Glutamatergic neuron (in vitro differentiated cells): Measurements from ENCODE around the gene RASEF. TPM values are rescaled to one million over a fixed set of nuclear protein-coding genes. Genes with fewer than 3 reads are reported as not detected.

Experiments used
- DNase-seq: peaks from one replicate; pipeline ENCODE4 v3.0.0; 2022
- H3K27ac Mint-ChIP-seq: one replicate; pipeline ENCODE4 v1.8.0; 2020; ENCODE audit warnings: mild to moderate bottlenecking, mixed read lengths, inconsistent platforms; ENCODE audit not compliant: unreplicated experiment
- H3K27me3 Mint-ChIP-seq: one replicate; pipeline ENCODE4 v1.8.0; 2020; ENCODE audit warnings: mild to moderate bottlenecking, moderate library complexity, mixed read lengths, inconsistent platforms; ENCODE audit not compliant: unreplicated experiment
- H3K36me3 Mint-ChIP-seq: one replicate; pipeline ENCODE4 v1.8.0; 2020; ENCODE audit warnings: mild to moderate bottlenecking, mixed read lengths, inconsistent platforms; ENCODE audit not compliant: unreplicated experiment
- H3K4me1 Mint-ChIP-seq: one replicate; pipeline ENCODE4 v1.8.0; 2020; ENCODE audit warnings: mild to moderate bottlenecking, low read depth, mixed read lengths, inconsistent platforms; ENCODE audit not compliant: unreplicated experiment
- H3K4me3 Mint-ChIP-seq: one replicate; pipeline ENCODE4 v1.8.0; 2020; ENCODE audit warnings: mild to moderate bottlenecking, mixed read lengths, inconsistent platforms; ENCODE audit not compliant: unreplicated experiment
- H3K9me3 Mint-ChIP-seq: one replicate; pipeline ENCODE4 v1.8.0; 2020; ENCODE audit warnings: mild to moderate bottlenecking, moderate library complexity, mixed read lengths, inconsistent platforms; ENCODE audit not compliant: unreplicated experiment
- CTCF ChIP-seq: fragments of 200-600 bp; sonication (generic); IDR thresholded peaks from one replicate; pipeline ENCODE4 v1.5.0; 2021; ENCODE audit not compliant: partially characterized antibody, unreplicated experiment
- total RNA-seq: library from RNA; stranded (reverse); fragmentation: NEBNext Ultra II Directional; extraction: Animal tissue kit (Norgen Biotek cat#: 25700); gene quantifications from one replicate; pipeline ENCODE4 v1.2.1, GENCODE V29; 2021; ENCODE audit not compliant: unreplicated experiment

The RASEF gene
- total RNA-seq, 1 donor from 2014 or later = 0.25 TPM

GRCh38 chr9:83041771-83042170, 21.2 kb downstream of the RASEF start:
- Mint-ChIP-seq H3K9me3 (no peaks in the 10 kb centered on the region), H3K4me3 (no peak overlapping the region), H3K36me3 (no peaks in the 10 kb centered on the region), H3K27me3 (peaks cover 4% of the 10 kb centered on the region), H3K27ac (no peak overlapping the region), H3K4me1 (peaks cover 41% of the 10 kb centered on the region)
- DNase-seq = no peak
- TF ChIP-seq CTCF = no peak

- H3K36me3 Mint-ChIP-seq = no peaks in the 10 kb centered on the region
- no peak overlapping the region for H3K4me3 Mint-ChIP-seq
- no peaks in the 10 kb centered on the region for H3K9me3 Mint-ChIP-seq
Observed at GRCh38 chr9:83039303-83039702, 23.6 kb downstream of the RASEF start.

GRCh38 chr9:83036043-83036442, 26.9 kb downstream of the RASEF start:
- Mint-ChIP-seq H3K27me3 (no peaks in the 10 kb centered on the region), H3K4me1 (no peaks in the 10 kb centered on the region), H3K9me3 (no peaks in the 10 kb centered on the region), H3K27ac (no peak overlapping the region), H3K36me3 (no peaks in the 10 kb centered on the region), H3K4me3 (no peak overlapping the region)
- no peak for DNase-seq
- TF ChIP-seq CTCF = no peak

More at GRCh38 chr9:83039303-83039702, 23.6 kb downstream of the RASEF start:
- peaks cover 4% of the 10 kb centered on the region for H3K27me3 Mint-ChIP-seq
- TF ChIP-seq CTCF = no peak
- H3K4me1 Mint-ChIP-seq = peaks cover 30% of the 10 kb centered on the region
- H3K27ac Mint-ChIP-seq = no peak overlapping the region
- DNase-seq = no peak

- Mint-ChIP-seq H3K27ac (no peak overlapping the region), H3K4me1 (no peaks in the 10 kb centered on the region), H3K36me3 (no peaks in the 10 kb centered on the region)
Observed at GRCh38 chr9:83035143-83035542, 27.8 kb downstream of the RASEF start.

GRCh38 chr9:83034587-83034986, 28.4 kb downstream of the RASEF start:
- Mint-ChIP-seq H3K4me1 (no peaks in the 10 kb centered on the region), H3K4me3 (no peak overlapping the region), H3K27ac (no peak overlapping the region), H3K9me3 (no peaks in the 10 kb centered on the region), H3K27me3 (no peaks in the 10 kb centered on the region), H3K36me3 (no peaks in the 10 kb centered on the region)
- DNase-seq = no peak
- TF ChIP-seq CTCF = no peak

More at GRCh38 chr9:83035143-83035542, 27.8 kb downstream of the RASEF start:
- Mint-ChIP-seq H3K27me3 (no peaks in the 10 kb centered on the region), H3K4me3 (no peak overlapping the region), H3K9me3 (no peaks in the 10 kb centered on the region)
- TF ChIP-seq CTCF = no peak
- DNase-seq = no peak
